ENCODE measurements around the gene CLCN4. TPM values are rescaled to one million over a fixed set of nuclear protein-coding genes. Genes with fewer than 3 reads are reported as not detected.

CLCN4 gene
- total RNA-seq, 1 experiment from 2014 or later = 6.9 TPM

DNA sequence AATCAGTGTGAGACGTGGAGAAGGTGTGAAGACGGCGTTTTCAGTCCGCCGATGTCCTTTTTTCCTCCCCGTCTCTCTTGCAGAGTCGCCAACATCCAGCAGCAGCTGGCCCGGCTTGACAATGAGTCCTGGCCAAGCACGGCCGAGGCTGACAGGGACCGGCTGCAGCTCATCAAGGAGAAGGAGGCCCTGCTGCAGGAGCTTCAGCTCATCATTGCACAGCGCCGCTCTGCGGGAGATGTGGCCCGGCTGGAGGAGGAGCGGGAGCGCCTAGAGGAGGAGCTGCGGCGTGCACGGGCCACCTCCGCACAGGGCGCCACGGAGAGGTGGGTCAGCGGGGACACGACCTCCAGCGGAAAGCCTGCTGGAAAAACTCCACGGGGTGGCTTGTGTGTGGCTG is 47.1 kb upstream of the CLCN4 start:
- Histone ChIP-seq H3T11ph (ENCODE audit: low read length) (no peak overlapping the region), H2BK20ac (ENCODE audit: low read depth, low read length, poor library complexity, severe bottlenecking) (no peak overlapping the region), H4K91ac (ENCODE audit: insufficient read length, low read depth, low read length) (no peak overlapping the region), H3K9ac (ENCODE audit: extremely low read depth, insufficient read length, low read length) (no peak overlapping the region), H2BK5ac (ENCODE audit: insufficient read length, low read length) (no peak overlapping the region), H3K79me2 (ENCODE audit: insufficient read depth, low read length) (no peaks in the 10 kb centered on the region), H3K56ac (ENCODE audit: insufficient read length, low read depth, low read length) (no peak overlapping the region), H4K20me1 (ENCODE audit: control insufficient read depth, insufficient read depth, insufficient read length) (no peaks in the 10 kb centered on the region), H3K23me2 (ENCODE audit: insufficient read length, low read depth, low read length, poor library complexity, severe bottlenecking) (no peaks in the 10 kb centered on the region), H4K5ac (ENCODE audit: insufficient read length, low read depth, low read length) (no peak overlapping the region), H2BK12ac (ENCODE audit: insufficient read length, low read depth, low read length) (no peak overlapping the region), H2AFZ (ENCODE audit: low read length) (no peak overlapping the region), H4K8ac (replicated peaks; ENCODE audit: insufficient read length, low read depth, low read length) (no peak overlapping the region), H3K27ac (ENCODE audit: insufficient read length, low read depth, low read length) (no peak overlapping the region), H2AK5ac (ENCODE audit: insufficient read length, low read length) (no peak overlapping the region), H3K27me3 (ENCODE audit: insufficient read depth, low read length) (no peaks in the 10 kb centered on the region), H3K18ac (ENCODE audit: insufficient read length, low read depth, low read length) (no peak overlapping the region), H3K4me2 (ENCODE audit: insufficient read depth, insufficient read length, low read length) (no peak overlapping the region), H3K14ac (ENCODE audit: insufficient read depth, low read length) (no peak overlapping the region), H2BK15ac (ENCODE audit: low read depth, low read length) (no peak overlapping the region), H3K23ac (ENCODE audit: insufficient read length, low read depth, low read length) (no peak overlapping the region), H3K9me3 (ENCODE audit: control insufficient read depth, low read depth, low read length) (no peaks in the 10 kb centered on the region), H3K4ac (ENCODE audit: low read depth, low read length) (no peak overlapping the region), H3K79me1 (ENCODE audit: insufficient read depth, low read depth, low read length, poor library complexity, severe bottlenecking) (no peaks in the 10 kb centered on the region), H3K4me1 (ENCODE audit: insufficient read depth, low read length) (0 out of 2 replicates have a peak, but pooled peaks cover 2% of the 10 kb centered on the region), H2BK120ac (ENCODE audit: low read depth, low read length, poor library complexity, severe bottlenecking) (no peak overlapping the region)
- Mint-ChIP-seq H3K27me3 (ENCODE audit: low read depth) (no peaks in the 10 kb centered on the region; the same call in 1 of the 2 replicates), H3K4me3 (no peak overlapping the region), H3K4me1 (peaks cover 3 to 13% of the 10 kb centered on the region in 2 experiments), H3K36me3 (ENCODE audit: insufficient read depth in 1 of 3, low read depth in 3 of 3) (peaks cover 25 to 36% (median 28%) of the 10 kb centered on the region in 3 experiments), H3K9me3 (peaks cover 34 to 47% of the 10 kb centered on the region in 2 experiments), H3K27ac (no peak overlapping the region; a peak in 1 of 7 replicates)
- WGBS (ENCODE audit: extremely low coverage, insufficient read length, low lambda C conversion rate) = no CpG with 5 or more reads among the region's 27 CpGs
- no peak for DNase-seq
- no peak for TF ChIP-seq CTCF (conservative IDR thresholded peaks at IDR 0.05)
